ENCODE measurements around the gene CTNNA3.

Gene CTNNA3

DNA sequence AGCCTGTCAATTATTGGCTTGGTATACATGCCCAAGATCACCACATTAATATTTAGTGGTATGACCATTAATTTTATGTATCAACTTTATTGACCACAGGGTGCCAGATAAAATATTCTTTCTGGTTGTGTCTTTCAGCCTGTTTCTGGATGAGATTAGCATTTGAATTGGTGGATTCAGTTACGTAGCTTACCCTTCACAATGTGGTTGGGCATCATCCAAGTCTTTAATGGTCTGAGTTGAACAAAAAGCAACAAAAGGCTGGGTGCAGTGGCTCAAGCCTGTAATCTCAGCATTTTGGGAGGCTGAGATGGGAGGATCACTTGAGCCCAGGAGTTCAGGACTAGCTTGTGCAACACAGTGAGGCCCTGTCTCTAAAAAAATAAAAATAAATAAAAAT lies 1472.3 kb downstream of the CTNNA3 start:
- H3K4me3 ChIP-seq (ENCODE audit: low read depth, low read length) = no peak overlapping the region
- DNase-seq (ENCODE audit: low read depth) = no peak
- TF ChIP-seq CTCF (IDR thresholded peaks at IDR 0.05; ENCODE audit: control insufficient read depth, extremely low read depth, insufficient read depth) = no peak

DNA sequence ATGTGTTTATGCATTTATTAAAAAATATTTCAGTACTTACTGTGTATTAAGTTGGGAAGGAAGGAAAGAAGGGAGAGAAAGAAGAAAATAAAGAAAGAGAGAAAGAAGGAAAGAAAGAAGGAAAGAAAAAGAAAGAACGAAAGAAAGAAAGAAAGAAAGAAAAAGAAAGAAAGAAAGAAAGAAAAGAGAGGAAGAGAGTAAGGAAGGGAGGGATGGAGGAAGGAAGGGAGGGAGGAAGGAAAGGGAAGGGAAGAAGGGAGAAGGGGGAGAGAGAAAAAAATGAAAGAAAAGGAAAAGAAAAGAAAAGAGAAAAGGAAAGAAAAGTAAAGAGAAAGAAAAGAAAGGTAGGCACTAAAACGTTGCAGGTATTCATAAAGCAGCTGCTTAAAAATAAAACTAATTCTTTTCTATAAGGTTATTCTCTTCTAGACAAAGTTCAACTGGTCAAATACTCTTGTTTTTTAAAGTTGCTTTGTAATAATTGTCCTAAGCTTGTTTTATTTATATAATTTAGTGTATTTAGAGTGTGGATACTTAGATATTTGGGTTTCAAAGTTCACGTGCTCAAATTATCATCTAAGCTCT lies 1473.4 kb downstream of the CTNNA3 start:
- no peak for DNase-seq (ENCODE audit: low read depth)
- TF ChIP-seq CTCF (IDR thresholded peaks at IDR 0.05; ENCODE audit: control insufficient read depth, extremely low read depth, insufficient read depth) = no peak
- H3K4me3 ChIP-seq (ENCODE audit: low read depth, low read length) = no peak overlapping the region

GRCh38 chr10:66218981-66219587 lies 1476.9 kb downstream of the CTNNA3 start:
- no peak for DNase-seq (ENCODE audit: low read depth)
- no peak for TF ChIP-seq CTCF (IDR thresholded peaks at IDR 0.05; ENCODE audit: control insufficient read depth, extremely low read depth, insufficient read depth)
- H3K4me3 ChIP-seq (ENCODE audit: low read depth, low read length) = no peak overlapping the region

DNA sequence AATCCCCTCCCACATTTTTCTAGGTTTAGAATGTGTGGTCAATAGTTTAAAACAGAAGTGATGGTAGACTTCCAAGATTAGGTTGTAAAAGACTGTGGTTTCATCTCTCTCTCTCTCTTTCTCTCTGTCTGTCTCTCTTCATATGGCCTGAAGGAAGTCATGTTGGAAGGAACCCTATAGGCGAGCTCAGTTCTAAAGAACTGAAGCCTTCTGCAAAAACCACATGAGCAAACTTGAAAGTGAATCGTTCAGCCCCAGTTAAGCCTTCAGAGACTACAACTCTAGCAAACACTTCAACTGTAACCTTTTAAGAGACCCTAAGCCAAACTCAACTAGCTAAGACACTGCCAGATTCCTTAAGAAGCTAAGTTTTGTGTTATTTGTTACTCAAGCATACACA lies 1477.7 kb downstream of the CTNNA3 start:
- no peak overlapping the region for H3K4me3 ChIP-seq (ENCODE audit: low read depth, low read length)
- TF ChIP-seq CTCF (IDR thresholded peaks at IDR 0.05; ENCODE audit: control insufficient read depth, extremely low read depth, insufficient read depth) = no peak
- DNase-seq (ENCODE audit: low read depth) = no peak

DNA sequence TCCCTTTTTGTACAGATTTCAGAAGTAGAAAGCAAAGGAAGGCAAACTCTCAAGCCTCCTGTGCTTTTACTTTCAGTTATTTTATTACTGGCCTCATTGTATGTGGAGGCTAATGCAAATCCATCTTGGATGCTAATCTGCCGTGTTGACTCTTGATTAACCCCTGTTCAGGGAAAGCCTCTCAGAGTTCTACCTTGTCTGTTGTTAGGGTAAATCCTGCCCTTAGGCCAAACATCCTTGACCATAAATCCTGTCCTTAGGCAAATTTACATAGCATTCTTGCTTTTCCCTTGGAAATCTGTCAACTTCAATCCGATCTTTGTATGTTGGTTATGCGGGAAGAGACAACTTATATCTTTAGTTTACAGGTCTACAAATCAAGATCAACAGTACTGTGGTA lies 1480.1 kb downstream of the CTNNA3 start:
- no peak for DNase-seq (ENCODE audit: low read depth)
- H3K4me3 ChIP-seq (ENCODE audit: low read depth, low read length) = no peak overlapping the region
- no peak for TF ChIP-seq CTCF (IDR thresholded peaks at IDR 0.05; ENCODE audit: control insufficient read depth, extremely low read depth, insufficient read depth)

GRCh38 chr10:66214721-66215404 lies 1481.1 kb downstream of the CTNNA3 start:
- H3K4me3 ChIP-seq (ENCODE audit: low read depth, low read length) = no peak overlapping the region
- DNase-seq (ENCODE audit: low read depth) = no peak
- TF ChIP-seq CTCF (IDR thresholded peaks at IDR 0.05; ENCODE audit: control insufficient read depth, extremely low read depth, insufficient read depth) = peak; percentile 67

Data from LNCaP clone FGC (cell line).